ENCODE results near the gene FKBP4.

Gene FKBP4

GRCh38 chr12:2783936-2784600 is 10.7 kb upstream of the FKBP4 start:
- Histone ChIP-seq H3F3A (ENCODE audit: insufficient read depth, low read length) (no peaks in the 10 kb centered on the region), H3K4me3 (ENCODE audit: low read length) (peak overlapping the region; percentile 53), H3K9ac (ENCODE audit: low read length) (no peak overlapping the region; the same call in 1 of the 2 replicates), H4K20me1 (ENCODE audit: insufficient read depth, low read length) (no peaks in the 10 kb centered on the region), H3K4me1 (ENCODE audit: low read length) (no peaks in the 10 kb centered on the region; the same call in 1 of the 2 replicates), H2AFZ (ENCODE audit: low read length) (peak overlapping the region; percentile 54), H3K27me3 (replicated peaks; ENCODE audit: insufficient read depth, low read length) (peaks cover 16% of the 10 kb centered on the region; the same call in 1 of the 2 replicates), H3K27ac (ENCODE audit: low read length) (no peak overlapping the region), H3K9me2 (replicated peaks; ENCODE audit: insufficient read depth, low read length) (no peaks in the 10 kb centered on the region), H3K36me3 (replicated peaks; ENCODE audit: insufficient read depth, low read length) (no peaks in the 10 kb centered on the region), H3K79me2 (ENCODE audit: low read length) (no peaks in the 10 kb centered on the region), H3K4me2 (ENCODE audit: low read depth, low read length) (peak overlapping the region; percentile 75), H3K9me3 (replicated peaks; ENCODE audit: insufficient read depth, low read length) (no peaks in the 10 kb centered on the region)
- peak; percentile 36 for DNase-seq
- TF ChIP-seq CTCF (IDR thresholded peaks at IDR 0.05; ENCODE audit: low read length) (peak; percentile 92), EZH2phosphoT487 (IDR thresholded peaks at IDR 0.05; ENCODE audit: low read length) (no peak), EZH2 (optimal IDR thresholded peaks at IDR 0.05; ENCODE audit: low read depth, low read length) (no peak)

GRCh38 chr12:2785017-2785416 is 9.8 kb upstream of the FKBP4 start:
- Histone ChIP-seq H3F3A (ENCODE audit: insufficient read depth, low read length) (no peaks in the 10 kb centered on the region), H3K4me1 (ENCODE audit: low read length) (no peaks in the 10 kb centered on the region; the same call in 1 of the 2 replicates), H3K27ac (ENCODE audit: low read length) (no peak overlapping the region), H3K9ac (ENCODE audit: low read length) (no peak overlapping the region), H3K9me3 (replicated peaks; ENCODE audit: insufficient read depth, low read length) (no peaks in the 10 kb centered on the region), H2AFZ (ENCODE audit: low read length) (no peak overlapping the region), H3K4me2 (ENCODE audit: low read depth, low read length) (no peak overlapping the region), H3K36me3 (replicated peaks; ENCODE audit: insufficient read depth, low read length) (no peaks in the 10 kb centered on the region), H3K9me2 (replicated peaks; ENCODE audit: insufficient read depth, low read length) (no peaks in the 10 kb centered on the region), H3K4me3 (ENCODE audit: low read length) (no peak overlapping the region), H3K79me2 (ENCODE audit: low read length) (no peaks in the 10 kb centered on the region), H3K27me3 (replicated peaks; ENCODE audit: insufficient read depth, low read length) (peaks cover 16% of the 10 kb centered on the region; the same call in 1 of the 2 replicates), H4K20me1 (ENCODE audit: insufficient read depth, low read length) (no peaks in the 10 kb centered on the region)
- no peak for DNase-seq
- TF ChIP-seq EZH2 (optimal IDR thresholded peaks at IDR 0.05; ENCODE audit: low read depth, low read length) (no peak), CTCF (IDR thresholded peaks at IDR 0.05; ENCODE audit: low read length) (no peak), EZH2phosphoT487 (IDR thresholded peaks at IDR 0.05; ENCODE audit: low read length) (no peak)

- Histone ChIP-seq H4K20me1 (ENCODE audit: insufficient read depth, low read length) (no peaks in the 10 kb centered on the region), H3K27me3 (replicated peaks; ENCODE audit: insufficient read depth, low read length) (no peaks in the 10 kb centered on the region), H3K36me3 (replicated peaks; ENCODE audit: insufficient read depth, low read length) (no peaks in the 10 kb centered on the region), H3K9me3 (replicated peaks; ENCODE audit: insufficient read depth, low read length) (no peaks in the 10 kb centered on the region), H2AFZ (ENCODE audit: low read length) (no peak overlapping the region), H3K9ac (ENCODE audit: low read length) (no peak overlapping the region), H3K9me2 (replicated peaks; ENCODE audit: insufficient read depth, low read length) (no peaks in the 10 kb centered on the region), H3K27ac (ENCODE audit: low read length) (no peak overlapping the region), H3K79me2 (ENCODE audit: low read length) (peaks cover 6% of the 10 kb centered on the region), H3K4me3 (ENCODE audit: low read length) (no peak overlapping the region), H3K4me2 (ENCODE audit: low read depth, low read length) (no peak overlapping the region), H3F3A (ENCODE audit: insufficient read depth, low read length) (no peaks in the 10 kb centered on the region), H3K4me1 (ENCODE audit: low read length) (no peaks in the 10 kb centered on the region)
- DNase-seq, result no peak
- TF ChIP-seq CTCF (IDR thresholded peaks at IDR 0.05; ENCODE audit: low read length), result no peak
- no peak for TF ChIP-seq EZH2phosphoT487 (IDR thresholded peaks at IDR 0.05; ENCODE audit: low read length)
- TF ChIP-seq EZH2 (optimal IDR thresholded peaks at IDR 0.05; ENCODE audit: low read depth, low read length), result no peak
Observed at GRCh38 chr12:2791089-2791488, 3.7 kb upstream of the FKBP4 start.
